GM19025 (cell line): ENCODE data around the gene FOXJ3.

ENCODE experiments used
- ATAC-seq: cut with Tn5 transposase; IDR thresholded peaks from one replicate; pipeline ENCODE4 v1.9.1; 2021; ENCODE audit warnings: mild to moderate bottlenecking, low read depth, moderate library complexity; ENCODE audit not compliant: unreplicated experiment

FOXJ3 gene

GRCh38 chr1:42152907-42153600, 182.0 kb downstream of the FOXJ3 start, which contains the start of gene GUCA2B:
GUCA2B (plus strand) TSS chr1:42153410; CDS start chr1:42153451, 41 bp downstream.
- ATAC-seq = no peak

DNA sequence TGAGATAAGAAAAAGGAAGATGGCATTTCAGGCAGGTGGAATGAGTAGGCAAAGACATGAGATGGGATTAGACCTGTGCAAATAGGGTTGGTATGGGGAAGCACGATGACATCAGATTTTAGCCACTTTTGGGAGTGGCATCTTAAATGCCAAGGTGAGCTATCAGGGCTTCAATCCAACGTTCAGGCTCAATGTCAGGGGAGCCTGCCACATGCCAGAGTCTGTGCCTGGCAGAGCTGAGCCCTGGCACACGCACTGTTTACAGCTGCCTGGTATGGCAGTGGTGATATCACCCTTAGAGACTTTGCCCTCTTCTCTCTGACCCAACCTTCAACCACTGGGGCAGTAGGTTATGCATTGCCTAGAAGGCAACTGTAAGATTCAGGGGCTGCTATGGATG, 182.9 kb downstream of the FOXJ3 start:
- no peak for ATAC-seq

GRCh38 chr1:42150651-42151050, 184.4 kb downstream of the FOXJ3 start:
- no peak for ATAC-seq

DNA sequence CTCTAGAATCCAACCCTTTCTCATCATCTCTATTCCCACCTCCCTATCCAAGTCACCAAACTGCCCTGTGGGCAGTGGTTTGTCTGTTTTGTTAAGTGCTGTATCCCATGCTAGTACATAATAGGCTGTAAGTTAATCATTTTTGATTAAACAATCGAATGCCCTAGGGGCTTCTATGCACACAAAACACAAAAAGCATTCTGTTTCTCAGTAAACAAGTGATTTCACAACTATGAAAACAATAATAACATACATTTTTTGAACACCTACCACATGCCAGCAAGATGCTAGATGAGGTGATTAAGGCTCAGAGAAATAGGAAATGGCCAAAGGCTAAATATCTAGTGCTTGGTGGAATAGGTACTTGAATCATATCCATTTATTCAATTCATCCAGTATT, 186.9 kb downstream of the FOXJ3 start:
- ATAC-seq = no peak

DNA sequence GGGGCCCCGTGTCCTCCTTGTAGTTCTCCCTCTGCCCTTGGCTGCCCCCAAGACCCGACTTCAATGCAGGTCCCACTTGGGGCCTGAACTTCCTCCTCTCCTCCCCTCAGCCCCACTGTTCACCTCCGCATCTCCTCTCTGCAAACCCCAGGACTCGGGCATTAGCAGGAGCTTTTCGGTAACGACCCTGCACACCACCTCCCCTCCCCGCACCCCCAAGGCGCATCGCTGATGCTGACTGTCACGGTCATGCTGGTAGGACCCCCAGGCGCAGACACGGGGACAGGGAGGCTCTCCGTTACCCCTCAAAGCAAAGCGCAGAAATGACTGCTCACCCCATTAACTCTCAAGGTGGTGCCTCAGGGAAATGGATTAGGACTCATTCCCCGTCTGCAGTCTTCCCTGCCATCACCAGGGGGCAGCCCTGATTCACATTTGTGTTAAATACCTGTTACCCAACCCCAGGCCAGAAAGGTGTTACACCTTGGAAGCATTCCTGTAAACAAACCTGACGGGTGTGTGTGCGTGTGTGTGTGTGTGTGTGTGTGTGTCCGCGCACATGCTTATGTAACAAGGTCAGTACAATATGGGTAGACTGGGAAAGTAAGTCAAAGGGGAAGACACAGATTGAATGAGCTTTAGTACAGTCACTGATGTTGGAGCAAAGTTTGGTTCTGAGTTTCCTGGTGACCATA, 188.3 kb downstream of the FOXJ3 start:
- no peak for ATAC-seq

- no peak for ATAC-seq
These were observed 189.0 kb downstream of the FOXJ3 start for GRCh38 chr1:42145764-42146625.

GRCh38 chr1:42145389-42145716, 189.7 kb downstream of the FOXJ3 start:
- ATAC-seq = no peak

DNA sequence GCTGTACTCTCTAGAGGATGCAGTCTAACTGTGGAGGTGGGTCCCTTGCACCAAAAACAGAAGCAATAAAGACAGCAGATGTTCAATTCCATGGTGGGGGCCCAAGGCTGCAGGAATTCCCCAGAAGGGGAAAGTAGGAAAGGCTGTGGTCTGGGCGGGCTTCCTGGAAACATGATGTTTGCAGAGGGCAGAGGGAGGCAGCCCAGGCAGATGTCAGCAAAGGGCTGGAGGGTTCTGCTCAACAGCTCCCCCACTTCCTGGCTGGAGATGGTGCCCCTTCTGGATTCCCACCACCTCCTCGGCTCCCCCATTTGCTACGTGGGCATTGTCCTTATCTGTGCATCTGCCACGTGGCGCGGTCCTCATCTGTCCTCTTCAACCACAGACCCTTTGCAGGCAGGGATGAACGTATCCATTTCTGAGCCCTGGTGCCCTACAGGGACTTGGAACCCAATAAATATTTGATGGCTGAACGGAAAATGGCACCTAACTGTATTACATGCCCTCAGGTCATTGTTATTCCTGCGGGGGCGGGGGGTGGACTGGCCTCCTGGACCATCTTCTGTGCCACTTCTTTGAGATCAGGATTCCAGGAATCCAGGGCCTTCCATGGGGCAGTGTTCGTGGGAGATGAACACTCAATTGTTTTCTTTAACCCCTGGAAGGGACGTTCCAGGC, 190.2 kb downstream of the FOXJ3 start:
- no peak for ATAC-seq

DNA sequence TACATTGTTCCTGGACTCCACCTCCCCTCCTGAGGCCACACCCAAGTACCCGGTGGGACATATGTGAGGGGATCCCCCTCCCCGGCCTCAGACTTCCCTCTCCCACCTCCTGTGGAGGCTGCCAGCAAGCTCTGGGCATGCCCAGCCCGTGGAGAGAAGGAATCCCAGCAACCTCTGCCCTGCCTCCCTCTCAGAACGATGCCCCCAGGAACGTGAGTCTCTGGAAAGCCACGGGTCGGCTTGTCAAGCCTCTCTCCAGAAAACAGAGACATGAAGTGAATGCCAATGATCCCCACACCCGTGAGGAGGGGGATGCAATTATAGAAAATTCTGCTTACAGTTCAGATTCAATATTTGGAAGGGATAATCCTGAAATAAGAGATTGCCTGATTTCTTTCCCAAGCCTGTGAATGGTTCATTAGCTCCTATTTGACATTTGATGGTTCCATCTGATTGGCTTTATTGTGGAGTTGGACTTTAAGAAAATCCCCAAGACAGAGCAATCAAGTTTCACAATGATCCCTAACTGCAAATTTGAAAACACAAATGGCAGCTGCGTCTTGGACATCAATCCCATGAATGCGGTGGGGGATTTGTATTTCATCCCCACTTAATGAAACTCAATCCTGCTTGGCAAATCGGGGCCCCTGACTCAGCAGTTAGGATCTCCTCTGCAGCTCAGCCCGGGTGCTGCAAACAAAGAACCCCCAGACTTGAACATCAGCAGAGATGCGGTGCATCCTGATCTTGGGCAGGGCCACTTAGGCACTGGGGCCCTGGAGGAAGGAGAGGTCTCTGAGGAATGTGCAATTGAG, 190.9 kb downstream of the FOXJ3 start:
- ATAC-seq = no peak

- ATAC-seq = no peak
These were observed 191.9 kb downstream of the FOXJ3 start for GRCh38 chr1:42142894-42143675.

GRCh38 chr1:42141978-42142377, 193.1 kb downstream of the FOXJ3 start:
- no peak for ATAC-seq

DNA sequence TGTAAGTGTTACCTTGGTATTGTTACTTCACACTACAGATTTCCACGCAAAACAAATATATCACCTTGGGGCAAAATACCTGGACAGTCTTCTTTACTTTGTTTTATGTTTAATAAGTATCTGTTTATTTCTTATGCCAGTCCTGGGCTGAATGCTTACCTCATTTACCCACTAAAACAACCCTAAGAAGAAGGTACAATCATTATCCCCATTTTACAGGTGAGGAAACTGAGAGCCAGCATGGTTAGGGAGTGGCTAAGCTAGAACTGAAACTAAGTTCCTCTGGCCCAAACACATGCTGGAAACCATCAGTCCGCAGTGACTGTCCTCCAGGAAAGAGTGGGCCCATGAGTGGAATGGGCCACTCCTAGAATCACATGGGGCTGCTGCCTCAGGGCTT, 194.8 kb downstream of the FOXJ3 start:
- no peak for ATAC-seq

- no peak for ATAC-seq
These were observed 195.6 kb downstream of the FOXJ3 start for GRCh38 chr1:42139444-42139843.

- ATAC-seq = no peak
These were observed 196.4 kb downstream of the FOXJ3 start for GRCh38 chr1:42138586-42138985.

GRCh38 chr1:42137766-42138165, 197.3 kb downstream of the FOXJ3 start:
- no peak for ATAC-seq

- ATAC-seq = no peak
These were observed 198.6 kb downstream of the FOXJ3 start for GRCh38 chr1:42136466-42136865.

DNA sequence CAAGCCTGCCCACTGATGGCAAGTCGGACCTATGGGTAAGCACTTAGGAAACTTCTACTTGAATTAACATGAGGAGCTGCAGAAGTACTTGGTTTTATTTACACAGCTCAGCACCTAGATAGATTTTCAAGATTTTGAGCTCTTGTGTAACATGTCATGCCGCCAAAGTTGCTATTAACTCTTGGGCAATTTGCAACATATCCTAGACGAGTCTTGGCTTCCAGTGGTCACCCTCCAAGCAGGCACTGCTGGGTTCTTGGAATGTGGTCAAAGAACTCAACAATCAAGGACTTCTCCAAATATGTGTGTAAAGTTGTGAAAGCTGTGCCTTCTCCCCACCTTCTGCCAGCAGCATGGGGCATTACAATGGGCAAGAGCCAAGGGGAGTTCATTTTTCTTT, 199.6 kb downstream of the FOXJ3 start:
- no peak for ATAC-seq

DNA sequence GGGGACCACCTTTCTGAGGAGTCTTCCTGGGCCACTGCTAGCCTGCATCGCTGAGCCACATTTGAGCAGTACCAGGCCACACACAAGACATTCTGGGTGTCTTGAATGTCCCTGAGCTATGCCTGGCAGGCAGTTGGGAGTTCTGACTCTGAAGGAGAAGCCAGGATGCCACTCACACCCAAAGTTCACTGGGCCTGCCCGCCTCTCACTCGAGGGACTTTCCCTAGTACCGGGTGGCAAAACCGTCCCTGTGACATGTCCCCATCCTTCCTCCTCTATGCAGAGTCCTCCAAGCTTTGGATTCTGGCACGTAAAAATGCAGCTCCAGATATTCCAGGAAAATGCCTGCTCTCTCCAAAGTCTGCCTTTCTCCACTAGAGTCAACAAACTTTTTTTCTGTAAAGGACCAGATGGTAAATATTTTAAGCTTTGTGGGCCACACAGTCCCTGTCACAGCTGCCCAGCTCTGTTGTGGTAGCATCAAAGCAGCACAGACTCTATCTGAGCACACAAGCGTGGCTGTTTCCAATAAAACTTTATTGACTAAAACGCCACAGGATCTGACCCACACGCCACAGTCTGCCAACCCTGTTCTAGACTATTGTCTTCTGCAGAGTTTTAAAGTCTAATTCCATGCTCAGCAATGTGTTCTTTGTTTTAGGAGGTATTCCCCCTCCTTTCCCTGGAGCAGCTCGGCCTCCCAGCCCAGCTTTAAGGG, 201.1 kb downstream of the FOXJ3 start:
- ATAC-seq = no peak

DNA sequence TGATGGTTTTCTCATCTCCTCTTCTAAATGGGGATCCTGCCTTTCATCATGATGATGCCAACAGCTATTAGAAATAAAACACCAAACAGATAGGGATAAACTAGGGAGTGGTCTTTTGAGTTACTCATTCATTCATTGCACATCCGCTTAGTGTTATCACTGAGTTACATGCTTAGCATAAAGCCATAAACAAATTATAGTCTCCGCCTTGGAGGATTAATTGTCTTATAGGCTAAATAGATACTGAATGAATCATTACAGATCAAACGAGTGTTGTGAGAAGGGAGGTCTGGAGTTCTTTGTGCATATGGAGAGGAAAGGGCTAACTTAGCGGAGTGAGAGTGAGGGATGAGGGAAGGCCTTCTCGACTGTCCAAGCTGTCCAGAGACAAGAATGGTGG, 201.6 kb downstream of the FOXJ3 start:
- ATAC-seq = no peak
